ENCODE data around the gene MDM4.
"Not testable (repeated sequence)": the region's sequence is repeated elsewhere in the genome, so short reads cannot be mapped to it uniquely, and the experiment has no call there.

MDM4 gene, protein sequence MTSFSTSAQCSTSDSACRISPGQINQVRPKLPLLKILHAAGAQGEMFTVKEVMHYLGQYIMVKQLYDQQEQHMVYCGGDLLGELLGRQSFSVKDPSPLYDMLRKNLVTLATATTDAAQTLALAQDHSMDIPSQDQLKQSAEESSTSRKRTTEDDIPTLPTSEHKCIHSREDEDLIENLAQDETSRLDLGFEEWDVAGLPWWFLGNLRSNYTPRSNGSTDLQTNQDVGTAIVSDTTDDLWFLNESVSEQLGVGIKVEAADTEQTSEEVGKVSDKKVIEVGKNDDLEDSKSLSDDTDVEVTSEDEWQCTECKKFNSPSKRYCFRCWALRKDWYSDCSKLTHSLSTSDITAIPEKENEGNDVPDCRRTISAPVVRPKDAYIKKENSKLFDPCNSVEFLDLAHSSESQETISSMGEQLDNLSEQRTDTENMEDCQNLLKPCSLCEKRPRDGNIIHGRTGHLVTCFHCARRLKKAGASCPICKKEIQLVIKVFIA

DNA sequence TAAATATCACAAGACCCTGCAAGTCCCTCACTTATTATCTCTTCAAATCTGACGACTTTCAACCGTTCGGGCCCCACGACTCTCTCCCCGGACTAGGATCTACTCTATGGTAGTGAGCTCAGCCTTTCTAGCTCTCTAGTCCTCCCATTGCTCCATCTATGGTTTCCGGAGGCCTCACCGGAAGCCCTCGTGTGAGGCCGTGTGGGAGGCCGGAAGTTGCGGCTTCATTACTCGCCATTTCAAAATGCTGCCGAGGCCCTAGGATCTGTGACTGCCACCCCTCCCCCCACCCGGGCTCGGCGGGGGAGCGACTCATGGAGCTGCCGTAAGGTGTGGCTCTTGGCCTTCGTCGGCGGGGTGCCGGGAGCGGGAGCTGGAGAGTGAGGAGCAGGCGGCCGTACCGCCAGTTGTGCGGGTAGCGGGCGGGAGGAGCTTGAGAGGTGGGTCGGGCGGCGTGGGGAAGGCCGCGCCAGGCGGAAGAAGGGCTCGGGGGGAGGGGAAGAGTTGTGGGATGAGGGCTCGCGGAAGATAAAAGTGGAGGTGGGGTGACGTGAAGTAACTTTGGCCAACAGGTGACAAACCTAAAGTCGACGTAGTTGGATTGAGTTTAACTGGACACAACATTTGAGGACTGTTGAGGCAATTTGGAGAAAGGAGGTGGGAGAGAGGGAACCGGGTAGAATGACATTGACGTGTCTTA, at the start of gene MDM4:
Gene MDM4 (plus strand): TSS at position 227 of the 700 bp plus-strand sequence. CDS start 9,113 bp downstream, outside the sequence.
- peak; percentile 95 for DNase-seq

DNA sequence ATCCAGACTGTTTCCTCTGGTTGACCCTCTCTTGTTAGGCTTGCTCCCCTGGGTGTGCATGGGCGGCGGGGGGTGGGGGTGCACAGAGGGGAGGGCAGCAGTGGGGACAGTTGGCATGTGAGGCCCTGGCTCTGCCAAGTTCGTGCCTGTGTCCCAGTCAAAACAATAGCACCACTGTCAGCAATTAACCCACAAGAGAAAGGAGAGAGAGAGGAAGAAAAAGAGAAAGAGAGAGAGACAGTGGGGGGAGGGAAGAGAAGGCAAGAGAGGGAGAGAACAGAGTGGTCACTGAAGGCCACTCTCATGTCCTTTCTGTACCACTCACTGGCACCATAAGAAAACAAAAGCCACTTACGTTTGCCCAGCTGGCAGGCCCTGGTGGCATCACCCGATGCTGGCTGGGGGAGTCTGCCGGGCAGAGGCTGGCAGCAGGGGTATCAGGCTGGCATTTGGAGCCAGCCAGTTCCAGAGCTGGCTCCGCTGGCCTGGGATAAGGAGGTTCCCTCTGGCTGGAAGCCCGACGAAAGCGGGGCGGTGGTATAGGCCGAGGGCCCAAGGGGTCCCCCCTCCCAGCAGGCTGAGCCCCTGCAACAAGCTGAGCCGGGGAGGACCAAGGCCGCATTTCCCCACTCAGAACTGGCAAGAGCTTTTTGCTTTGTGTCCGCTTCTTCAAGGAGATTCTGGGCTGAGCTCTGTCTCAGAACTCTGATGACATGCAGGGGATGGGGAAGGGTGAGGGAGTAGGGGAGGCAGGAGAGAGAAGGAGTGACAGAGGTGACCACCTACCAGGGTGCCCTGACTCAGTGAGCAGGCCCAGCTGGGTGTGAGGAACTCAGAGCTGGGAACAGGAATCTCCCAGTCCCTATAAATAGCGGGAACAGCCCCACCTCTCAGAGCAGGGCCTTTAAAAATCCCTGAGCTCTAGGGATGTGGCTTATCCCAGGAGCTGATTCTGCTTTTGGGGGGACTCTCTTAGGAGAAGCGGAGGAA, 49.5 kb upstream of the MDM4 start:
- DNase-seq, result no peak

DNA sequence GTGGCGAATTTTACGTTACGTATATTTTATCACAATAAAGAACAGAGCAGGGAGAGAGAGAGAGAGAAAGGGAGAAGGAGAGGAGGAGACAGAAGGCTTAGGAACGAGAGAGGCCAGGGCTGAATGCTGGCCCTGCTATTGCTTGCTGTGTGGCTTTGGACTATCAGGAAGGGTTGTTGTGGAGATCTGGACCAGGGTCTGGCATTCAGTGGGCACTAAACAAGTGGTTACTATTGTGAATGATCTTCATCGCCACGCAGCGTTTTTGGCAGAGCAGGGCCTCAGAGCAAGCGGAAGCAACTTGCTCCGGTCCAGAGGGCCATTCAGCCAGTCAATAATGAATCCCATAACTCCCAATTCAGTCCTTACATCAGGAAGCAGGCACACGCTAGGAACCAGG, 48.0 kb upstream of the MDM4 start:
- no peak for DNase-seq

DNA sequence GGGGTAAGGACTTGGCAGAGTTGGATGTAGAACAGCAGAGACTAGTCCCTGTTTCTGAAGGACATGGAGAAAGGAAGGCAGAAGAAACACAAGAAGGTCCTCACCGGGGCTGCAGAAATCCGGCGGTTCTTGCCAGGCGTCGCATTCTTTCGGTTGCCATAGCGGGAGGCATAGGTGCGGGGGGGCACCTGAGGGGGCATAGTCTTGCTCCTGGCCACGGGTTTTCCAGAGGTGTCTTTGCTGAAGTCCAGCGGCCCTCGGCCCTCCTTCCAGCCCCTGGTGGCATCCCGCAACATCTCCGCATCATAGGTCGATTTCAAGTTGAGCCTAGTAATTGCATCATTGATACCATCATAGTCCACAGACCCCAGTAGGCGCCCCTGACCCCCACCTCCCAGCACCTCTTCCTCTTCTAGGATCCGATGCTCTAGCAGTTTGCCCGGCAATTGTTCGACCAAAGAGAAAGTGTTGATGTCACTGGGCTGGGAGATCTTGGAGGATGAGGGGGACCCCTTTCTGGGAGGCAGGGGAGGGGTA, 47.4 kb upstream of the MDM4 start:
- DNase-seq, result no peak

DNA sequence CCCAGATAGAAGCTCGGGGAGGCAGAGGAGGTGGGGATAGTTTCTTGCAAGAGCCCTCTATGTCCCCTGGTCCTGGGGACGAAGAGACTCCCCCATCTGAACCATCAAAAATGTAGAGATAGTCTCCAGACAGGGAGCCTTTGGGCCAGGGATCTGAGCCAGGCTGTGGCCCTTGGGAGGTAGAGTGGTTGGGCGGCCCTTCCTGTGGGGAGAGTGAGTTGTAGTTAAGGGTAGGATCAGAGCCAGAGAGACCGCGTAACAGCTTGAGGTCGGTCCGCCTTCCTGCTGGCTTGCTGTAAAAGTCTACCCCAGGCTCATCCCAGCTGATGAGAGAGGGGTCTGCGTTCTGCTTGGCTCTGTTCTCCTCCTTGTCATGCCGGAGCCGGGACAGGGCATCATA, 46.9 kb upstream of the MDM4 start:
- no peak for DNase-seq

DNA sequence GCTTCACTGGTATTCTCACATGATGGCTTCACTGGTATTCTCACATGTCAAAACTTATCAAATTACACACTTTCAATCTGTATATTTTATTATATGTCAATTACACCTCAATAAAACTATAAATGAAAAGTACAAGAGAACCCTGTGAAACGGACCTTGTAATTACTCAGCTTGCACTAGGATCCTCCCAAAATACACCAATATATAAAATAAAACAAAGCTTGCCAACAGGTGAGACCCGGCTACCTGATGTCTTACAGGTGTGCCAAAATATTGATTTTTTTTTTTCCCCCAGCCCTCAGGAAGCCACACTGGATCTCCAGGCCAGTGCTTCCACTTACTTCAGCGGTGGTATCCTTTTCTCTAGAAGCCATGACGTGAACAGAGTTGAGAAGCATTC, 44.5 kb upstream of the MDM4 start:
- DNase-seq, result no peak

DNA sequence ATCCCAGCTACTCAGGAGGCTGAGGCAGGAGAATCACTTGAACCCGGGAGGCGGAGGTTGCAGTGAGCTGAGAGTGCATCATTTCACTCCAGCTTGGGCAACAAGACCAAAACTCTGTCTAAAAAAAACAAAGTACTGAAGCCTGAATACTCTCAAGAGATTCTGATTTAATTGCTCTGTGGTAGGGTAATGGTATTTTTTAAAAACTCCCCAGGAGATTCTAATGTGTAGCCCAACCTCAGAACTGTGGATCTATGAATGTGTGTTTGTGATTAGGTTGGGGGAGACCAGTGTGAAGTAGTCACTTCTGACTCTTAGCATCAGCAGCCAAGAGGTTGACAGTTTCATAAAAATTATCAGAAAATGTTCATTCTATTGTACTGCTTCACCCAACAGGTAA, 43.5 kb upstream of the MDM4 start:
- no peak for DNase-seq

DNA sequence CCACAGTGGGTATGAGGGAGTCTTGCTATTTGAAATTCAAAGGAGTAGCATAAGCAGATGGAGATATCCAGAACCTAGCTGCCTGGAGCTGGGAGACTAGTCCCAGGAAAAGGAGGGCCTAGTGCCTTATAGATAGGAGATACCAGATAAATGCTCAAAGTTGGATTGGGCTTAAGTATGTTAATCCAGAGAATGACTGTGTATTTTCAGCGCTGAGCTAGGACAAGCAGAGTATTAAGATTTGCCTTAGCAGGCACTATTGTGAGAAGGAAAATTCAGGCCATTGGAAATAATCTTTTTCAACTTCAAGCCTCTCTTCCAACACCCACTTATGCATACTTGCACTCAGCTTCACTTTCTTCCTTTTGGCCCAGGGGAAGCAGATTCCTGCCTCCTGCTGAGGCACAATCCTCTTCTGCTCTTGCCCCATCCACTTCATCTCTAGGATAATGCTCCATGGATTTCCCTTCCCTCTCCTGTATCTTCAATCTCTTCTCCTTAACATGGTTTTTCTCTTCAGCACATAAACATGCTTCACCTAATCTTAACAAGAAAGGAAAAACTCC, 42.7 kb upstream of the MDM4 start:
- no peak for DNase-seq

DNA sequence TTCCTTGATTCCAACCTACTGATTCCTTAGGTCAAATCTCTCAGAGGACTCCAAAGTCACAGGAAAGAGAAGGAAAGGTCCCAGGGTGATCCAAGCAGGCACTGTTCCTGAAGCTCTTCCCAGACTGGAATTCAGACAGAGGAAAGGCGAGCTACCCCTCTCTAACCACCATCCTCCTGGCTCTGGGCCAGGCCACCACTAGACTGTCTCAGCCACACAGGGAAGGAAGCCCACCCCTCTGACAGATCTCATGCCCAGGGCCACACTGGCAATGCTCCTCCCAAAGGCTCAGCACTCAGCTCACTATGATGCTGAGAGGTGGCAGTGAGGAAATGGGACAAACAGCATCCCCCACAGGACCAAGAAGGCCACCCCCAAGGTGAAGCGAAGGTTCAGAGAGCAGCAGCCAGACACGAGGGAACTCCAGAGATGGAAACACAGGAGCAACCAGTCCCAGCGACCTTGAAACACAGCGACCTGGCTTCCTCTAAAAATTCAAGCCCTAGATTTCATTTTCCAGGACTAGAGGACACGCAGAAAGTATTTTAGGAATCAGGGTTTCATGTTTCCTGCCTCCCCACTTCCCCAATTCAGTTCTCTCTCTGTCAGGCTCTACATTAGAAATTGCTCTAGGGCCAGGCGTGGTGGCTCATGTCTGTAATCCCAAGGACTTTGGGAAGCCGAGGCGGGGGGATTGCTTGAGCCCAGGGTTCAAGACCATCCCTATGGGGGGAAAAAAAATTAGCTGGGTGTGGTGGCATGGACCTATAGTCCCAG, 40.4 kb upstream of the MDM4 start:
- DNase-seq, result no peak

DNA sequence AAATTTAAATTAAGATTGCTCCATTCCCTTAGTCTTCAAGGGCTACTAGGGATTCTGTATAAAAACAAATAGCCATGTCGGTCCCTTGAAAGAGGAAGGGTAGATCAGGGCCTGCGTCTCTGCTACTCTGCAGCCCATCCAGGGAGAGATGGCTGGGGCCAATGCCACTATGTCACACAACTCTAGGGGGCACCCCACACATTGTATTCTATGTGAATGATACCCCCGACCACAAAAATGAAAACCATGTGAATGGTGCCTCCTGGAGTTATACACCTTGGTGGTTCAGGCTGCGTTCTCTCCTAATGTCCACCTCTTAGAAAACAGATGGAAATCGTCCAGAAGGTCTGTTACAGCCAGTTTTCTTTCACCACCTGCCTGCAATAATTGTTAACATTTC, 39.6 kb upstream of the MDM4 start:
- DNase-seq, result no peak

DNA sequence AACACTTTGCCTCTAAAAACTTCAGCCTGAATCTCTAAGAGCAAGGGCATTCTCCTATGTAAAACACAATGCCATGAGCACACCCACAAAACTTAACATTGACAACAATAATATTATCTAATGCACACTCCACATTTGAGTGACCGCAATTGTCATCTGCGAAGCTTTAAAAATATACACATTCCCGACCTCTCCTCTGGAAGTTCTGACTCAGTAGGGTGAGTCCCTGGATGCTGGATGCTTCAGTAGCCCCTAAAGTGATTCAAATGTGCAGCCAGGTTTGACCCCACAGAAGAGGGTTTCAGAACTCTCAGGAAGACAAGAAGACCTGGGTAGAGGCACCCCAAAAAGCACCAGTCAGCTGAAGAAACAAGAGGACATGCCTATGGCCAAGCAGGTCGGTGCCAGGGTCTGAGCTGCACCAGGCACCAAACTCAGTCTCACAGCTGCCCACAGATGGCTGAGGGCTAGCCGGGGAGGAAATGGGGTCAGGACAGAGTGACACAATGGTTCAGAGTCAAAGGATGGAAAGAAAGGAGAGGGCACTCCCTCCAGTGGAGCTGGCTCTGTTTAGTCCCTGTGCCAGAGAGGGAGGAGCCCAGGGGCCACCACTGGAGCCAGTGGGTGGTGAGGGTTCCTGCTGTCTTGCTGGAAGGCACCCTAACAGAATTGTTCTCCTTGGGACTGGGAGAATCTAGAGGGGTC, 39.0 kb upstream of the MDM4 start:
- DNase-seq, result no peak

DNA sequence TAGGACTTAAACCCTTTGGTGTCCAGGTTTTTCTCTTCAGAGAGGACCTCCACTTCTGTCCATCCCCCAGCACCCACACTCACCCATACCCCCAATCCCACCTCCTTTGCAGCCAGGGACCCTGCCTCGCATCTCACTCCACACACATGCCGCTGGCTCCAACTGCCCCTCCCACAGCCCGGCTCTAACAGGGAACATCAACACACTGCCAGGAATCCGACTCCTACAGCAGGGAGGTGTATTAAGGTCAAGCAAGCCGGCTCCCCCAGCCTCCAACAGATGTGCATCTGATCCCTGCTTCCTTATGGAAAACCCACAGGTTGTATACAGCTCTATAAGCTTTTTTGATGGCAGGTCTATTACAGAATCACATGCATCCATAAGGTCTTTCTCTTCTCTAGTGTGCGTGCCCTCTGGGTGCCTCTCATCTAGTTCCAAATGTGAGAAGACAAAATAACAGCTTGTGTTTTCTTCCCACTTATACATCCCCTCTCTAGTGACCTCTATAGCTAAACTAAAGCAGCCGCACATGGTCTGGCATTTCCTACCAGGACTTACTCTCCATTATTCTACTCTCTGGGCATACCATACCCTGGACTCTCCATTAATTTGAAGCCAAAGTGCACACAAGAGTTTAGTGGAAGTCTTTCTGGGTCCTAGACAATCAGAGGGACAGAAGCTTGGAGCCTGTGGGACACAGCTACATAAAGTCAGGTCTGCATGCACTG, 37.9 kb upstream of the MDM4 start:
- DNase-seq, result no peak

DNA sequence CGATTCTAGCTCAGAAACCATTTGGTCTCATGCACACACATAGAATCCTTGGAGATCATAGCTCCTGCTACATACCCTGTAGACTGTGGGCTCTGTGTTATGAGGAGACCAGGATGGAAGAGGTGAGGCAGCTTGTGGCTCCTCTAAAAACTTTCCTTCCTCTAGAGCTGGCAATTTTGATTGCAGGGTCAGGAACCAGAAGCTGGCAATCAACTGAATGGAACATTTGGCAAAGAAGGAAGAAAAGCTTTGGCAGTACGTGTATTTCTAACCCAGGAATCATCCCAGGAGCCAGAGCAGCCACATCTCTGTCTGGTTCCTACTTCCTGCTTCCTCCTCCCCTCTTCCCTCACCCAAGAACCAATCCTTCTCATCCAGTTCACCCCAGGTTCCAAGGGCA, 37.3 kb upstream of the MDM4 start:
- DNase-seq, result no peak

DNA sequence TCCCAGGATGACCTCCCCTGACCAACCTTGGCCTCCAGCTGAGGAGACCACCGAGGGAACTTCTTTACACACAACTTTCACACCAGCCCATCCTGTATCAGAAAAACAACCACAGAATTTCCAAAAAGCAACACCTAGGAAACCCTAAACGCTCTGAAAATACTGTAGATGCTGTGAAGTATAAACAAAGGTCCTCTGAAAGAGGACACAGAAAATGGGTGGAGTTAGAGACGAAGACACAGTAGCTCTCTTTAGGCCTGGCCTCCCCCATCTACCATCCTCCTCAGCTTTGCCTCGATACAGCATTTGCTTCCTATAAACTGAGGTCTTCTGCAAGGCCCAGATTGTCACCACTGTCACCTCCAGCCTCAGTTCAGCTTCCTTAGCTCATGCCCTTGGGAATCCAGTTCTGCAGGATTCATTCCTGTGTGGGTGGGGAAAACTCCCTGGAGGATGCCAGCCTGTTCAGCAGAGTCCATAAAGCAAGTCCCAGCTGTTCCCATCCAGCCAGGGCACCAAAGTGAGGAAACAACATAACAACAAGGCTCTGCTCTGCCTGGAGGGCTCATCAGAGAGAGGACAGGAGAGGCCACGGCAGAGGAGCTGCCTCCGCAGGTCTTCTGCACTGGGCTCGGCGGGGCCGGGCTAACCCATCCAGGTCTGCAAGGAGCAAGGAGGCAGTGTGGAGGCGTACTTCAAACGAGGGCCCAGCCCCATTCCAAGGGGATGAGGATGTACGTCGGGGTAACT, 36.6 kb upstream of the MDM4 start:
- no peak for DNase-seq

DNA sequence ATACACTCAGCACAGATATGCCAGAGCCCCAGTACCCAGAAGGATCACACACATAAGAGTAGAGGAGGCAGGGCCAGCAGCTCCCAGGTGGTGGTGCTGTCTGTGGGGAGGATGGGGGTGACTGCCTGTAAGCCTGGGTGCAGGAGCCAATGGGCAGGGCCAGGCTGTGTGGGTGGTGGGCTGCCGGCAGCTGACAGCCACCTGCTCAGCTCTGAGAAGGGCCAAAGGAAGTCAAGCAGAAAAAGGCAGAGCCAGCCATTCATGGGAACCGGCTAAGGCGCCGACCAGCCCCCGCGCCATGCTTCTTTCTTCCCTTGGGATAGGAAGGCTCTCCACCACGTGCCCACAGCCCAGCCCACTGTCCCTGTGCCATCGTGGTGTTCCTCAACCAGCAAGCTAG, 35.7 kb upstream of the MDM4 start:
- DNase-seq, result peak; percentile 11

DNA sequence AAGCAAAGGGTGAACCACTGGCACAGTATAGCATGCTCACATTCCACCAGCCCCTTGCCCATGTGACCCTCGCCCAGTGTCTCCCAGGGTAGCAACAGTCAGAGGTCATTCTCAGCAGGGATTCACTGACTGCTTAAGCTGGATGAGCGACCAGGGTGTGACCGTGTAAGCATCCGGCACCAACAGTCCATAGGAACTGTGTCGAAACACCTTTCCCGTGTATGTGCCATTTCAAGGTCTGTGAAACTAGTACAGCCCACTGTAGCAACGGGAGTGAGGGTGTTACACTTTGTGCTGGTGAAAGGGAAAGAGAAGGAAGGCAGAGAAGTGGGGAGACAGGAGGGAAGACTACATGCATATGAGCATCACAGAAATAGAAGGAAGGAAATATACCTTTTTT, 32.4 kb upstream of the MDM4 start:
- DNase-seq, result no peak

DNA sequence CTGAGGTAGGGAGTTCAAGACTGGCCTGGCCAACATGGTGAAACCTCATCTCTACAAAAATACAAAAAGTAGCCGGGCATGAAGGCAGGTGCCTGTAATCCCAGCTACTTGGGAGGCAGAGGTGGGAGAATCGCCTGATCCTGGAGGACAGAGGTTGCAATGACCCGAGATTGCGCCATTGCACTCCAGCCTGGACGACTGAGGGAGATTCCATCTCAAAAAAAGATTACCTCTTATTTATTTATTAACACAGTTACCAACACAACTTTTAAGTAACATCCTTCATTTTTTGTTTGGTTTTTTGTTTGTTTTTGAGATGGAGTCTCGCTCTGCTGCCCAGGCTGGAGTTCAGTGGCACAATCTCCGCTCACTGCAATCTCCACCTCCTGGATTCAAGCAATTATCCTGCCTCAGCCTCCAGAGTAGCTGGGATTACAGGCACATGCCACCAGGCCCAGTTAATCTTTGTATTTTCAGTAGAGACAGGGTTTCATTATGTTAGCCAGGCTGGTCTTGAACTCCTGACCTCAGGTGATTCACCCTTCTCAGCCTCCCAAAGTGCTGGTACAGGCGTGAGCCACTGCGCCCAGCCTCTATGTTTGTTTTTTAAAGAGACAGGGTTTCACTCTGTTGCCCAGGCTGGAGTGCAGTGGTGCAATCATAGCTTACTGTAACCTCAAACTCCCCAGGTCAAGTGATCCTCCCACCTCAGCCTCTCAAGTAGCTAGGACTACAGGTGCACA, 29.5 kb upstream of the MDM4 start:
- not testable (repeated sequence) for DNase-seq

DNA sequence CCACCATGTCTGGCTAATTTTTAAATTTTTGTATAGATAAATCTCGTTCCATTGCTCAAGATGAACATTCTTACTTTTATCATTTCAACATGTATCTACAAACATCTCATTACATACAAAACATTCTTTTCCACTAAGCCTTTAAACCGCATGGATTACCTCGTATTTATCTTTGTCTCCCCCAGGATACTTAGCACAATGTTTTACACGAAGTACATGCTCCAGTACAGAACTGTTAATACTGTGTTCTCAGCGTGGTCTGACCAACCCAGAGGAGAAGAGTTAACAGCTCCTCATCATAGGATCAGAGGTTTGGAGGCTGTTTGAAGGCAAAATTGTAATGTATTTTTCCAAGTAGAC, 29.0 kb upstream of the MDM4 start:
- no peak for DNase-seq

DNA sequence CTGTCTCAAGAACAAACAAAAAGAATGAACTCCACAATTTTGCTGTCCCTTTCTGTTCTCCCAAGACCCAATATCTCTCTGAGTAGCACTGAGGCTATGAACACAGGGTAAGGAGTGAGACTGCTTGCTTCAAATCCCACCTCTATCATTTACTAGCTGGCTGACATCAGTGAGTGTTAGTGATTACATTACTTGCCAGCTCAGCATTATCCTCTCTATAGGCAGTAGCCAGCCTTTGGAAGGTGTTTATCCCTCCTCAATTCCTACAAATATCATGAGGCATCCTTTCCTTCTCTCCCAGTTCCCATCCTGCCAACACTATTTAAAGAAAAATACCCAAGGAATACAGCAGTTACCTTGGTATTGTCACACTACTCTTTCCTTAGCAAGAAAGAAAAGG, 24.6 kb upstream of the MDM4 start:
- DNase-seq, result no peak

Measured in NCI-H510A treated with DMSO at 0.1 percent for 48 hours (cell line).